Hippocampal formation (tissue), 2 donors: ENCODE results near the gene NOTCH3.
A peak's percentile ranks its signal among the peaks of the same experiment; 100 is the strongest.

Experiments used
- DNase-seq, 2 donors: peaks; one replicate each; lab custom pipeline; 2025; lab: John Stamatoyannopoulos, UW

The NOTCH3 gene

DNA sequence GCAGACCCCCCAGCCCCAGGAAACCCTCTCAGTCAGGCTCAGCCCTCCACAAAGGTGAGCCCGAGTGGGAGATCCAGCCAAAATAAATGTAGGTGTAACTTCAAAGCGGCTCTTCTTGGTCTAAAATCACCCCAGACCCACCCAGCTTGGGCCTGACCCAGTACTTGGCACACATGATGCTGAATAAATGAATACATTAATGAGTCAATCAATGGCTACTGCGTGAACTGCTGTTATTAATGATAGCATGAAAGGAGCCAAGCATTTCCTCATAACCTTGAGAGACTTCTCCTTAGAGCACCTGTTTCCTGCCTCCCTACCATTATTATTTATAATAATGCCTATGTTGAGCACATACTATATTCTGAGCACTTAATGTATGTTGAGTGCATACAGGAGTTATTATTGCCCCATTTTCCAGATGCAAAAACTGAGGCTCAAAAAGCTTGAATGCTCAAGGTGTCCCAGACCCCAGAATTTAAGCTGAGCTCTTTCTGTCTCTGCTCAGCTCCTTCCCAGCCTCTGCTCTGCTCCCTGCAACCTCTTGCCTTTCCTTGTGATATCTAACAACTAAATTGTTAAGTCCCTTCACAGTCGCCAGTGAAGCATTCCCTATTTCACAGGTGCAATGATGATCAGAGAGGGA is 4.3 kb downstream of the NOTCH3 start:
- DNase-seq: no peak

DNA sequence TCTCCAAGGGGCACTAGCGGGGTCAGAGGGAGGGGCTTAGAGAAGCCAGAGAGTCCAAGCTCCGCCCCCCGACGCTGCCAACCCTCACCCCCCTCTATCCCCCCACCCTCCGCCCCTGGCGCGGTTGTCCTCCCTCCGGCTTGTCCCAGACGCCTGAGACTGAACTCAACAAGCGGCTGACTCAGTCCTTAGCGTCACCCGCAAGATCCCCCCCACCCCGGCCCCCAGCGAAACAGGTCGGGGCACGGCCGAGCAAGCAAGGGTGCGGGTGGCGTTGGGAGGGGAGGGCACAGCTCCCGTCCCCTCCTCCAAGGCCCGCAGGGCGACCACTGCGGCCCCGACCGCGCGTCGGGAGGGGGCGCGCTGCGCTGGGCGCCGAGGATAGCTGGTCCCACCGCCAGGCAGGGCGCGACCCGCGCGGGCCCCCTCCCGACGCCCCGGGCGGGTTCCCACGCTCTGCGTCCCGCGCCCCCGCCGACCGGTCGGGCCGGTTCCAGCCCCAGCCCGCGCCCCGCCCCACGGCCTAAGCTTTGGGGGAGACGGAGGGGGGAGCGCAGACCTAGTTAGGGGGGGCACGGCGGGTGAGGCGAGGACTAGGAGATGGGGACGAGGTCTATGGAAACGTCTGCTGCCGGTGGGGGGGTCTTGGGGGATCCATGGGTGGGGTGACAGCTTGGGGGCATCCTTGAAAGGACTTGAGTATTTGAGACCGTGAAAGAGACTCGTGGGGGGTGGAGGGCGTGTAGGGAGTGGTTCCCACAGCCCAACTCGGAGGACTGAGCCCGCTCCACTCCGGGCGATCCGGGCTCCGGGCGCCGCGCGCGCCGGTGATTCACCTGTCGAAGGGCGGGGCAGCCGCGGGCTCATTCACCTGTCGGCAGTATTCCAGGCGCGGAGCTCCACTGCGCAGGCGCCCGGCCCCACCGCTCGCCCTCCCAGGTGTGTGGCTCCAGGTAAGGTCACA is 5.1 kb downstream of the NOTCH3 start:
- DNase-seq: no peak

DNA sequence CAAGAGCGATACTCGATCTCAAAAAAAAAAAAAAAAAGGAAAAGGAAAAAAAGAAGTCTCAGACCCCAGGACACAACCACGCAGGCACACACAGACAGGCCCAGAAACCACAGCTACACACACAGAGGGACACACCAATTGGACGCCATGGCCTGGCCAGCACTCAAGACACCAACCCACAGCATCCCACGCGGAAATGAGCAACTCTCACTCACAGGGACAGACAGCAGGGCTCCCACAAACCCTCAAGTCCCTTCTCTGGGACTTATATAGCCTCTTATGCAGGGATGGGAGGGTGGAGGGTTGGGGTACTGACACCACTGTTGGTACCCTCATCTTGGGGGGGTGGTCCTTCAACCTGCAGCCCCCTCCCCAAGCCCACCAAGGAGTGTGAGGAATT is 5.9 kb downstream of the NOTCH3 start:
- DNase-seq: no peak

DNA sequence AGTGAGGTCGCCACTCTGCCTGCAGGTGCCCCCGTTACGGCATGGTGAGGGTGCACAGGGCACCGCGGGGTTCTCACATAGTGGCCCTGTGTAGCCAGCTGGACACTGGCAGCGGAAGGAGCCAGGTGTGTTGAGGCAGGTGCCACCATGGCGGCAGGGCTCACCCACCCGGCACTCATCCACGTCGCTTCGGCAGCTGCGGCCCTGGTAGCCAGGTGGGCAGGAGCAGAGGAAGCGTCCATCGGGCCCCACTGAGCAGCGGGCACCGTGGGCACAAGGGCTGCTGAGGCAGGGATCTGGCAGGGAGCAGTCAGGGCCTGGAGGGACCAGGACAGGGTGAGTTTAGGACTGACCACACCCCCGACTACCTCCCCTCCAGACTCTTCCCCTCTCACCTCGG is 8.8 kb downstream of the NOTCH3 start:
- DNase-seq: no peak

DNA sequence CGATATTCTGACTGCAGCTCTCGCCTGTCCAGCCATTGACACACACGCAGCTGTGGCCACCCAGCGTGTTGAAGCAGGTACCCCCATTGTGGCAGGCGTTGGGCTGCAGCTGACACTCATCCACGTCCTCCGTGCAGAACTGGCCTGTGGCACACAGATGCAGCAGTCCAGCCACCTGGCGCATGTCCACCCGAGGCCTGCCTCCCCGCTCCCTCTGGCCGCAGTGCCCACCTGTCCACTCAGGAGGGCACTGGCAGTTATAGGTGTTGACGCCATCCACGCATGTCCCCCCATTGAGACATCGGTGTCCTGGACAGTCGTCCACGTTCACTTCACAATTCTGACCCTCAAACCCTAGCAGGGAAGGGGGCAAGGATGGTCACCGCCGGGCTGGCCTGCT is 9.3 kb downstream of the NOTCH3 start:
- DNase-seq: no peak

DNA sequence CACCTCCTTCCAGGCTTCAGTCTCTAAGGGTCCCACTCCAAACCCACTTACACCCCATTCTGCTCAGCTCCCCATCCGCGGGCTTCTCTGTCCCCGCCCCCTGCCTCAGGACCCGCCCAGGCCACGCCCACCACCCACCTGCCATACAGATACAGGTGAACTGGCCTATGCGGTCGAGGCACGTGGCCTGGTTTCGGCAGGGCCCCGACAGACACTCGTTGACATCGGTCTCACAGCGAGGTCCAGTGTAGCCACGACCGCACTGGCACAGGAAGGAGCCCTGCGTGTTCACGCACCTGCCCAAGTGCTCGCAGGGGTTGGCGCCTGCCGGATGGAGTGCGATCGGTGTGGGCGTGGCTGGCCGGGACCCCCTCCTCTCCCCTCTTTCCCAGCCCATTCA is 11.9 kb downstream of the NOTCH3 start:
- no peak for DNase-seq

DNA sequence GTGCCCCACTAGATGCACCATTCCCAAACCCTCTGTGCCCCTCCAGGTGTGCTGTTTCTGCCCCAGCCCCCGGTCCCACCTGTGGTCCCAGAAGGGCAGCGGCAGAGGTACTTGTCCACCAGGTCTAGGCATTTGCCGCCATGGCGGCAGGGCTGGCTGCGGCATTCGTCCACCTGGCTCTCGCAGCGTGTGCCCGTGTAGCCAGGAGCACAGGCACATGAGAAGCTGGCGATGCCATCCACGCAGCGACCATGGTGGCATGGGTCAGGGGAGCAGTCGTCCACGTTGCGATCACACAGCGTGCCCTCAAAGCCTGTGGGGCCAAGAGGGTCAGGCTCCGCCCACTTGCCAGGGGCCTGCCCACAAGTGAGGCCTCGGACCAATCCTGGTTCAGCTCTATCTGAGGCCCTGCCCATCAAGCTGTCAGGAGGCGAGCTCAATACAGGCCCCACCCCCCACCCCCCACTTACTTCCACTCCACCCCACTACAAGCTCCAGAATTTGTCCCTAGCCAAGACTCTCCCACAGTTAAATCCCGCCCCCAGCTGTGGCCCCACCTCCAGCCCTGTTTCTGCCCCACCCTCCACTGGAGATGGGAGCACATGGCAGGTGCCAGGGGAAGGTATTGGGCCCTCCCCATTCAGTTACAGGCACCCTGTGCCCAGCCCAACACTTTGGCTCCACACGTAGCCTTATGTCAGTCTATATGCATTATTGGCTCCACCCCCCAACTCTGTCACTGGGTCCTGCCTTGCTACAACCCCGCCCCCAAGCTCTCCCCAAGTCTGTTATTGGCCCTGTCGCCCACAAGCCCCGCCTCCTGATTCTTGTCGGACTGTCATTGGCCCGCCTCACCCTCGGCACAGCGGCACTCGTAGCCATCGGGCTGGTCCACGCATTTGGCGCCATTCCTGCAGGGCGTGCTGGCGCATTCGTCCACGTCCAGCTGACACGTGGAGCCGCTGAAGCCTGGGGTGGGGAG is 13.5 kb downstream of the NOTCH3 start:
- no peak for DNase-seq

DNA sequence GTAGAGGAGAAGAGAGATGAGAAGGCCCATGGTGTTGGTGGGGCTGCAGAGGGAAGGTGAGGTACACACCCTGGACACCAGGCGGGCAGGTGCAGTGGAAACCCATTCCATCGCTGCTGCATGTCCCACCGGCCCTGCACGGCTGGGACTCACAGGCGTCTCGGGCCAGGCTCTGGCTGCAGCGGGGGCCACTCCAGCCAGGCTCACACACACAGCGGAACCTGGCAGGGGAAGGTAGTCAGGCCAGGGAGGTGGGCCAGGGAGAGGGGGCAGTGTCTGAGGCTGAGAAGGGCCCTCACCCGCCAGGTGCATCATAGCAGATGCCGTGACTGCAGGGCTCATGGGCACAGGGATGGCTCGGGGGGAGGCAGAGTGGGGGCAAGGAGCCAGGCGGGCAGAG is 15.6 kb downstream of the NOTCH3 start:
- no peak for DNase-seq

DNA sequence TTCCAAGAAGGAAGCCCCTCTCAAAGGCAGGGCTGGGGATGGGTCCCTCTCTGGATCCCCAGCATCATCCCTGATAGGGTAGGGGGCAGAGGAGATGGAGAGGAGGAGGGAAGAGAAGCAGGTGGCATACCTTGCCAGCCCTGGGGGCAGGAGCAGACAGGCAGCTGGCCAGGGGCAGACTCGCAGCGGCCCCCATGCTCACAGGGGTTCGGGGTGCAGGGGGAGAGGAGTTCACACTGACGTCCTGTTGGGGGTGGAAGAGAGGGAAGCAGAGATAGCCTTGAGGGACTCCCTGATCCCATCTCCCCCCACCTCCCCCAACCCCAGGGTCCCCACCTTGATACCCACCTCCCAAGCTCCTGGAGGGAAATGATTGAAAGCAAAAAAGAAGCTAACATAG is 16.0 kb downstream of the NOTCH3 start:
- no peak for DNase-seq

DNA sequence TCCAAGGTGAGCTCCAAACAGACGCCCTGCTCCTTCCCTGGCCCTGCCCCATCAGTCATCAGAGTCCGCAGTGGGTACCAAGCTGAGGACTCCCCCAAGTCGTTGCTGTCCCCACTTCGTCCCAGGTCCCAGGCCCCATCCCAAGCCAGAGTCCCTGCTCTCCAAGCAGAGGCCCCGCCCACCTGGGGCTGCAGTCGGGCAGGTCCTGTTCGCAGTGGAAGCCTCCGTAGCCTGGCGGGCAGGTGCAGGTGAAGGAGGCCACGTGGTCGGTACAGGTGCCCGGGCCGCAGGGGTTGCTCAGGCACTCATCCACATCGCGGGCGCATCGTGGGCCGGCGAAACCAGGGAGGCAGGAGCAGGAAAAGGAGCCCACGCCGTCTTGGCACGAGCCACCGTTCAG is 19.4 kb downstream of the NOTCH3 start:
- no peak for DNase-seq

DNA sequence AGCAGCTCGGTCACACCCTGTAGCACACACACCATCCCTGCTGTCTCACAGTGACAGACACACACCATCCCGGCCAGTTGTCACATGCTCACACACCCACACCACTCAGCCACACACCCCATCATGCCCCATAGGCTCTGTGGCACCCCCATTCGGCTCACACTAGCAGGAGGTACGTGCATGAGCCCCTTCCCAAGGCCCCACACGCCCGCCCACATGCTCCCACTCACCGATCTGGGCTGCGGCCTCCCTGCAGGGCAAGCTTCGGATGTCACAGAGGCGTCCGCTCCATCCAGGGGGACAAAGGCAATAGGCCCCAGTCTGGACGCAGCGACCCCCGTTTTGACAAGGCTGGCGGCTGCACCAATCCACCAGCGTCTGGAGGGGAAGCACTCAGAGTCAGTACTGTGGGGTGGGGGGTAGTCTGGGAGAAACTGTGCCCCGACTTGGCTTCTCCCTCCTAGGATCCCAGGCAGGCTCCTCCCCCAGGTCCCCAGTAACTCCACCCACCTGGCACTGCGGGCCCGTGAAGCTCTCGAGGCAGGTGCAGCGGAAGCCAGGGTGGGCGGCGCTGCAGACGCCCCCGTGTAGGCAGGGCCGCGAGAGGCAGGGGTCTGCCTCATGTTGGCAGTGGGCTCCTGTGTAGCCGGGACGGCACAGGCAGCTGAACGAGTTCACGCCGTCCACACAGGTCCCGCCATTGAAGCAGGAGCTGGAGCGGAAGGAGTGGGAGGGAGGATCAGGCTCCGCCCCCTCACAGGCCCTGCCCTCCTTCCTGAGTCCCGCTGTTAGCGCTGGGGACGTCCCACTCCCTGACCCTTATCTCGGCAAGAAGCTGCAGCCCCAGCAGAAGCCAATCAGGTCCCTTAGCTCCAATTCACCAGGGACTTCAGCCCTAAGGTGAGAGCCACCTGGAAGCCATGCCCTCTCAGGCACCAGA is 20.1 kb downstream of the NOTCH3 start:
- no peak for DNase-seq

DNA sequence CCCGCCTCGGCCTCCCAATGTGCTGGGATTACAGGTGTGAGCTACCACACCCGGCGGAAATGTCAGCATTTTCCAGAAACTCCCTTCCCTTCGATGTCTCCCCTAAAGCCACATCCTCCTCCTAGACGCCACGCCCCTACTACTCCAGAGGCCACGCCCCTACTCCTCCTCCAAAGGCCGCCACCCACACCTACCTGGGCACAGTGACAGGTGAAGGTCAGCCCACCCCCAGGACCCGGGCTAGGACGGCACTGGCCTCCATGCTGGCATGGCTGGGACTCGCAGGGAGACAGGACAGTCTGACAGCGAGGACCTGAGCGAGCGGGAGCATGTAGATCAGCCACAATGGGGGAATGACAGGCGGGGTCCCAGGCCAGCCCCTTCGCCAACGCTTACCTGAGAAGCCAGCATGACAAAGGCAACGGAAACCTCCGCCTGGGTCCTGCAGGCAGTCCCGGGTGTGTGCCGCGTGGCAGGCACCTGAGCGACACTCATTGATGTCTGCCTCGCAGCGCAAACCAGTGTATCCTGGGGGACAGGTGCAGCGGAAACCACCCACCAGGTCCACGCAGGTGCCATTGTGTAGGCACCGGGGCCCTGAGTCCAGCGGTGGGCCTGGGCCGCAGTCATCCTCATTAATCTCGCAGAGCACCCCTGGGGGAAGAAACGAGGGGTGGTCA is 22.0 kb downstream of the NOTCH3 start:
- no peak for DNase-seq

DNA sequence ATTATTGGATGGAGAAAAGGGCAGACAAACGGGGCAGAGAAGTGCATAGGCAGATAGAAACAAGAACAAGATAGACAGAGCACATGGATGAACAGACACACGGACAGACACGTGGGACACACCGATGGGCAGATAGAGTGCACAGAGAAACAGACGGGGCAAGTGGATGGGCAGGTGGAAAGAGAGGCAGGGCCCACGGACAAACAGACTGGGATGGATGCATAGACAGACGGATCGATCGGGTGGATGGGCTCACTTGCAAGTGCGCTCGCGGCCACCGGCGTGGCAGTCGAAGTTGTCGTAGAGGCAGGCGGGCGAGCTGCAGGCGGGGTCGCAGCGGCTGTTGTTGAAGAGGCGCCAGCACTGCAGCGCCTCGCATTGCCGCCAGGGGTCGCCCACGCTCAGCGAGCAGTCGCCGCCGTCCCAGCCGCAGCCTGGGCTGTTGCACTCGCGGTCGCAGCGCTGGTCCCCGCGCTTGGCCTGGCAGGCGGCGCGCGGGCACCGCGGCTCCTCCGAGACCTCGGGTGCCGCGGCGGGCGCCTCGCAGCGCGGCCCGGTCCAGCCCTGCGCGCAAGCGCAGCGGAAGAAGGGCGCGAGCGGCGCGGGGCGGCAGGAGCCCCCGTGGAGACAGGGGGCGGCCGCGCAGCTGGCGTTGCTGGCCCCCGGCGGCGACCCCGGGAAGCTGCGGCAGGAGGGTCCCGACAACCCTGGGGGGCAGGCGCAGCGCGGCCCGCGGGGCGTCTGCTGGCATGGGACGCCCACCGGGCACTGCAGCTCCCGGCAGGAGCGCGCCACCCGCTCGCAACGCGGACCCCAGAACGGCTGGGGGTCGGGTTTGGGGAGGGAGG is 23.3 kb downstream of the NOTCH3 start:
- peak; percentile 8 to 63 for DNase-seq

DNA sequence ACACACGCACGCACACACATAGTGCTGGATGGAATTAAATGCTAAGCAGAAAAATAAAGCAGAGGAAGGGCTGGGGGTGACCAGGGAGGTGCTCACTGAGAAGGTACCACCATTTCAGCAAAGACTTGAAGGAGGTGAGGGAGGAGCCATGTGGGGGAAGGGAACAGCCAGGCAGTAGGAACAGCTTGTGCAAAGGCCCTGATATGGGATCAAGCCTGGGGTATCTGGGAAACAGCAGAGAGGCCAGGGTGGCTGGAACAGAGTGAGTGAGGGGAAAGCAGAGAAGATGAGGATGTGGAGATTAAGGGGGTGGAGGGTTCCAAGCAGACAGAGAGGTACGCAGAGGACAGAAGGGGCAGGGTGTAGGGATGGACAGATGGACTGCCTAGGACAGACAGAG is 25.2 kb downstream of the NOTCH3 start:
- DNase-seq: no peak

DNA sequence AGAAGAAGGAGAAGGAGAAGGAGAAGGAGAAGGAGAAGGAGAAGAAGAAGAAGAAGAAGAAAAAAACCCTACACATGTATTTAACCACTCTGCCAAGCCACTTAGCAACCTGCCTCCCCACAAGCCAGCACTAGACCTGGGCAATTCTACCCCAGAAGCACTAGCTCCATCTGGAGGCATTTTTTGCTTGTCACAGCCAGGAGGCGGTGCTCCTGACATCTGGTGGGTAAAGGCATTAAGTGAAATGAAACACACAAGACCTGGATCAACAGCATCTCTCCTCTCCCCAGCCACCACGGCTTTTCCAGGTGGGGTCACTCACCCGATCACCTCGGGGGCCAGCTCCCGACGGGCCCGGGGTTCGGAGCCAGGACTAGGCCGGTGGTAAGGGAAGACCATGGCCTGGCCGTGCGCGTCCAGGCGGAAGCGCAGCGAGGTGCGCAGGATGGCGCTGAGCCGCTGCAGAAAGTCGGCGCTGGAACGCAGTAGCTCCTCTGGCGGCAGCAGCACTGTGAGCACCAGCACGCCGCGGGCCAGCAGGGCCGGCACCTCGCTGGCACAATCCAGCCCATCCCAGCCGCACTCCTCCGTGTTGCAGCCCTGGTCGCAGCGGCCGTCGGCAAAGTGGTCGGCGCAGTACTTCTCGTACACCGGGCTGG is 26.9 kb downstream of the NOTCH3 start:
- no peak for DNase-seq

DNA sequence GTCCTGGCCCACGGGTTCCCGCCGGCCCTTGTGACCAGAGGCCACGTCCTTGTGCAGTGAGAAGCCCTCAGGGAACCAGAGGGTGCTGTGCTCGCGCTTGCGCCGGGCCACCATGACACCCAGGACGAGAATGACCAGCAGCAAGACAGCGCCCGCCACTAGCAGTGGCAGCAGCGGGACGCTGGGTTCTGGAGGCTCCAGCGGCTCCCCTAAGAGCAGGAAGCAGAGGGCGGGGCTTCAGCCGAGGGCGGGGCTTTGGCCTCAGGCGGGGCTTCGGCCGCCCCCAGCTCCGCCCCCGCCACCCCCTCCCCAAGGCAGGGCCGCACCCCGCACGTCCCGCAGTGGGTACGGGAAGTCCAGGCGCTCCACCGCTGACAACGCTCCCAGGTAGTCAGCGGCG is 30.4 kb downstream of the NOTCH3 start:
- DNase-seq: no peak

DNA sequence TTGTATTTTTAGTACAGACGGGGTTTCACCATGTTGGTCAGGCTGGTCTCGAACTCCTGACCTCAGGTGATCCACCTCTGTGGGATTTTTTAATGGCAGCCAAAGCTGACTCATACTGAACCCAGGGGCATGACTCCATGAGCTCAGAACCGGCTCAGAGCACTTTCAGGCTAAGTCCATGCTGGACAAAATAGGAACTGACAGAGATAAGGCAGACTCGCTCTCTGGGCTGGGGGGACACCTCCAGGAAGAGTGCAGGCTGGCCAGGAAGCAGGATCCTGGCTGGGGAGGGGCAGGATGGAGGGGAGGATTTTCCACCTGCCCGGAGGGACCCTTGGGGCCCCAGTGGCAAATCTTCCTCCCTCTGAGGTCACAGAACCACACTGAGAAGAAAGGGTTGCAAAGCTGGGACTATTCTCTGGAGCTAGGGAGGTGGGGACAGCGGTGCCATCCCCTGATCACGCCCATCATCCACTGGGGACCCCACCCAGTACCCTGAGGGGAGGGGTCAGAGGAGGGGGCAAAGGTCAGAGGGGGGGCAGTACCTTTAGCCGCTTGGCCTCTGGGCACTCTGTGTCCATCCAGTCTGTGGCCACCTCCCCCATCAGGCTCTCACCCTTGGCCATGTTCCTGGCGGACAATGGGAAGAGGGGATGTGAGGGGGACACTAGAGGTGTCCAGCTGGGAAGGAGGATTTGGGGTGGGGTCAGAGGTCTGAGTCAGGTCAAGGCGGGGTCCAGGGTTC is 31.1 kb downstream of the NOTCH3 start:
- DNase-seq: no peak

DNA sequence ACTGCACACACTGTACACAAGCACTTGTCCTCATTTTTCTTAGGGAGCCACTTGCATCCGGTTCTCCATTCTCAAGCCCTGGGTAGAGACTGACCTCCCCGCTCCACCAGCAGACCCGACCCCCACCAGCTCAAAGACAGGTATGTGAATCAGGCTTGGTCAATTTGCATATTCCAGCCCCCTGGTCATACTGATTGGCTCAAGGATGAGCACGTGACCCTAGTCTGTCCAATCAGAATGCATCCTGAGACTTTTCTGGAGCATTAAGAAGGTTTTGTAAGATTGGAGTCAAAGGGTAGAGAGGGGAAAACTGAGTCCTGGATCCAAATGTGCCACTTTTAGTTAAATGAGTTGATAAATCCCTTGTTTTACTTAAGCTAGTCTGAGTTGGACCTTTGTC is 34.1 kb downstream of the NOTCH3 start:
- DNase-seq: no peak
